H9 (cell line): ENCODE data around the gene DISC1. TPM values are rescaled to one million over a fixed set of nuclear protein-coding genes. Genes with fewer than 3 reads are reported as not detected.

Experiments used
- DNase-seq: peaks from one replicate; pipeline ENCODE4 v3.0.0-alpha.2; 2017
- H2AFZ ChIP-seq: one replicate; pipeline ENCODE4 v1.6.1; 2013; ENCODE audit warnings: mild to moderate bottlenecking, low read length, control low read depth, moderate library complexity
- H2AK5ac ChIP-seq: 2 replicates; pipeline ENCODE4 v1.6.1; 2013; ENCODE audit warnings: low read length, control low read depth, mixed read lengths; ENCODE audit not compliant: insufficient read length
- H2BK120ac ChIP-seq: one replicate; pipeline ENCODE4 v1.6.1; 2013; ENCODE audit warnings: low read depth, mild to moderate bottlenecking, low read length, control low read depth, inconsistent platforms; ENCODE audit not compliant: poor library complexity, severe bottlenecking
- H2BK12ac ChIP-seq: 2 replicates; pipeline ENCODE4 v1.6.1; 2013; ENCODE audit warnings: low read length, control low read depth, mixed read lengths, low read depth; ENCODE audit not compliant: insufficient read length
- H2BK15ac ChIP-seq: 2 replicates; pipeline ENCODE4 v1.6.1; 2013; ENCODE audit warnings: low read depth, low read length, control low read depth
- H2BK20ac ChIP-seq: one replicate; pipeline ENCODE4 v1.6.1; 2013; ENCODE audit warnings: low read depth, mild to moderate bottlenecking, low read length, control low read depth, inconsistent platforms; ENCODE audit not compliant: poor library complexity, severe bottlenecking
- H2BK5ac ChIP-seq: 2 replicates; pipeline ENCODE4 v1.6.1; 2013; ENCODE audit warnings: low read length, control low read depth, mixed read lengths; ENCODE audit not compliant: insufficient read length
- H3K14ac ChIP-seq: 2 replicates; pipeline ENCODE4 v1.6.1; 2013; ENCODE audit warnings: low read length, control low read depth; ENCODE audit not compliant: insufficient read depth
- H3K18ac ChIP-seq: 2 replicates; pipeline ENCODE4 v1.6.1; 2013; ENCODE audit warnings: low read depth, mild to moderate bottlenecking, mixed read lengths, low read length, control low read depth; ENCODE audit not compliant: insufficient read length
- H3K23ac ChIP-seq: 2 replicates; pipeline ENCODE4 v1.6.1; 2013; ENCODE audit warnings: low read length, control low read depth, mixed read lengths, low read depth; ENCODE audit not compliant: insufficient read length
- H3K23me2 ChIP-seq: 2 replicates; pipeline ENCODE4 v1.6.1; 2013; ENCODE audit warnings: low read depth, mild to moderate bottlenecking, mixed read lengths, low read length, control low read depth; ENCODE audit not compliant: insufficient read length, poor library complexity, severe bottlenecking
- H3K27ac ChIP-seq: 2 replicates; pipeline ENCODE4 v1.5.1; 2013; ENCODE audit warnings: low read length, control low read depth, mixed read lengths, low read depth; ENCODE audit not compliant: insufficient read length
- H3K27me3 ChIP-seq: 2 replicates; pipeline ENCODE4 v1.6.1; 2013; ENCODE audit warnings: low read length, control low read depth, inconsistent platforms; ENCODE audit not compliant: insufficient read depth
- H3K4ac ChIP-seq: 2 replicates; pipeline ENCODE4 v1.6.1; 2013; ENCODE audit warnings: low read depth, mild to moderate bottlenecking, control low read depth, inconsistent platforms, low read length, moderate library complexity
- H3K4me1 ChIP-seq: 2 replicates; pipeline ENCODE4 v1.6.1; 2013; ENCODE audit warnings: low read length, control low read depth, inconsistent platforms; ENCODE audit not compliant: insufficient read depth
- H3K4me2 ChIP-seq: 2 replicates; pipeline ENCODE4 v1.6.1; 2013; ENCODE audit warnings: low read length, control low read depth, mixed read lengths; ENCODE audit not compliant: insufficient read length, insufficient read depth
- H3K56ac ChIP-seq: 2 replicates; pipeline ENCODE4 v1.6.1; 2013; ENCODE audit warnings: low read depth, mild to moderate bottlenecking, mixed read lengths, low read length, control low read depth; ENCODE audit not compliant: insufficient read length
- H3K79me1 ChIP-seq: 2 replicates; pipeline ENCODE4 v1.6.1; 2013; ENCODE audit warnings: low read depth, mild to moderate bottlenecking, moderate library complexity, low read length, control low read depth, inconsistent platforms; ENCODE audit not compliant: insufficient read depth, poor library complexity, severe bottlenecking
- H3K79me2 ChIP-seq: 2 replicates; pipeline ENCODE4 v1.6.1; 2013; ENCODE audit warnings: low read length, control low read depth, inconsistent platforms; ENCODE audit not compliant: insufficient read depth
- H3K9ac ChIP-seq: 2 replicates; pipeline ENCODE4 v1.6.1; 2013; ENCODE audit warnings: low read length, control low read depth, mixed read lengths; ENCODE audit not compliant: insufficient read length; ENCODE audit errors: extremely low read depth
- H3K9me3 ChIP-seq: one replicate; pipeline ENCODE4 v1.6.1; 2013; ENCODE audit warnings: low read depth, low read length, inconsistent platforms; ENCODE audit not compliant: control insufficient read depth
- H3T11ph ChIP-seq: one replicate; pipeline ENCODE4 v1.6.1; 2013; ENCODE audit warnings: mild to moderate bottlenecking, low read length, control low read depth, inconsistent platforms
- H4K20me1 ChIP-seq: one replicate; pipeline ENCODE4 v1.6.1; 2013; ENCODE audit not compliant: control insufficient read depth, insufficient read length, insufficient read depth
- H4K5ac ChIP-seq: 2 replicates; pipeline ENCODE4 v1.6.1; 2013; ENCODE audit warnings: low read depth, mild to moderate bottlenecking, mixed read lengths, low read length, control low read depth; ENCODE audit not compliant: insufficient read length
- H4K8ac ChIP-seq: replicated peaks from 2 replicates; pipeline ENCODE4 v1.6.1; 2013; ENCODE audit warnings: low read length, control low read depth, mixed read lengths, low read depth; ENCODE audit not compliant: insufficient read length
- H4K91ac ChIP-seq: 2 replicates; pipeline ENCODE4 v1.6.1; 2013; ENCODE audit warnings: low read depth, mild to moderate bottlenecking, moderate library complexity, mixed read lengths, low read length, control low read depth; ENCODE audit not compliant: insufficient read length
- H3K27ac Mint-ChIP-seq, 3 experiments: 2 replicates in 2 of 3; 3 replicates in 1 of 3; pipeline ENCODE4 v1.8.0; 2020 to 2021; ENCODE audit warnings: mixed read lengths in 3 of 3, mild to moderate bottlenecking in 1 of 3, moderate library complexity in 1 of 3
- H3K27me3 Mint-ChIP-seq: 2 replicates; pipeline ENCODE4 v1.8.0; 2021; ENCODE audit warnings: low read depth, mild to moderate bottlenecking, moderate library complexity, mixed read lengths
- H3K36me3 Mint-ChIP-seq, 3 experiments: 2 replicates in 2 of 3; 3 replicates in 1 of 3; pipeline ENCODE4 v1.8.0; 2020 to 2021; ENCODE audit warnings: low read depth in 3 of 3, mixed read lengths in 3 of 3; ENCODE audit not compliant: insufficient read depth in 1 of 3
- H3K4me1 Mint-ChIP-seq, 2 experiments: 2 replicates each; pipeline ENCODE4 v1.8.0; 2020; ENCODE audit warnings: mixed read lengths in 2 of 2
- H3K4me3 Mint-ChIP-seq, 2 experiments: 2 replicates in 1 of 2; 3 replicates in 1 of 2; pipeline ENCODE4 v1.8.0; 2020 to 2021; ENCODE audit warnings: mild to moderate bottlenecking in 2 of 2, mixed read lengths in 2 of 2, moderate library complexity in 1 of 2
- H3K9me3 Mint-ChIP-seq, 2 experiments: 2 replicates in 1 of 2; 3 replicates in 1 of 2; pipeline ENCODE4 v1.8.0; 2020; ENCODE audit warnings: mild to moderate bottlenecking in 2 of 2, mixed read lengths in 2 of 2, moderate library complexity in 1 of 2
- WGBS: extraction: QIAGEN DNeasy Blood & Tissue Kit; methylation state at CpG from one replicate; pipeline ENCODE4 v1.1.7; 2013; ENCODE audit warnings: missing lambda C conversion rate, low lambda C conversion rate, mixed read lengths; ENCODE audit not compliant: insufficient read length; ENCODE audit errors: extremely low coverage; 5-methylcytosine and 5-hydroxymethylcytosine counted together
- total RNA-seq: library from RNA; stranded (reverse); gene quantifications from 2 replicates; pipeline ENCODE4 v1.2.1, GENCODE V29; 2021
- TF ChIP-seq, protein P1 (sequence below): fragments of 200-600 bp; sonication (generic); conservative IDR thresholded peaks from 3 replicates; pipeline ENCODE4 v1.8.0; 2021; ENCODE audit warnings: antibody characterized with exemption, mild to moderate bottlenecking

Gene DISC1
- total RNA-seq, 1 experiment from 2014 or later, result 2.5 TPM

GRCh38 chr1:231761252-231761651 is 134.7 kb downstream of the DISC1 start:
- WGBS, result no CpG with 5 or more reads among the region's 3 CpGs
- DNase-seq, result no peak
- no peak overlapping the region for H3K9ac ChIP-seq
- H2BK15ac ChIP-seq, result no peak overlapping the region
- no peak overlapping the region for H2BK20ac ChIP-seq
- no peak overlapping the region for H2BK12ac ChIP-seq
- H3K79me2 ChIP-seq, result no peaks in the 10 kb centered on the region
- no peak overlapping the region for H2AK5ac ChIP-seq
- H3K4me1 ChIP-seq, result no peaks in the 10 kb centered on the region
- no peak overlapping the region for H3K27ac ChIP-seq
- H3K23ac ChIP-seq, result no peak overlapping the region
- peaks cover 2% of the 10 kb centered on the region for H3K27me3 Mint-ChIP-seq
- H3K27ac Mint-ChIP-seq, result no peak overlapping the region
- no peak overlapping the region for H4K8ac ChIP-seq
- no peaks in the 10 kb centered on the region for H3K36me3 Mint-ChIP-seq
- H2AFZ ChIP-seq, result no peak overlapping the region
- H4K5ac ChIP-seq, result no peak overlapping the region
- no peak overlapping the region for H2BK120ac ChIP-seq
- H3K4me1 Mint-ChIP-seq, result no peaks in the 10 kb centered on the region
- H3K23me2 ChIP-seq, result no peaks in the 10 kb centered on the region
- H3K4me2 ChIP-seq, result no peak overlapping the region
- no peak overlapping the region for H2BK5ac ChIP-seq
- TF ChIP-seq, protein P1, sequence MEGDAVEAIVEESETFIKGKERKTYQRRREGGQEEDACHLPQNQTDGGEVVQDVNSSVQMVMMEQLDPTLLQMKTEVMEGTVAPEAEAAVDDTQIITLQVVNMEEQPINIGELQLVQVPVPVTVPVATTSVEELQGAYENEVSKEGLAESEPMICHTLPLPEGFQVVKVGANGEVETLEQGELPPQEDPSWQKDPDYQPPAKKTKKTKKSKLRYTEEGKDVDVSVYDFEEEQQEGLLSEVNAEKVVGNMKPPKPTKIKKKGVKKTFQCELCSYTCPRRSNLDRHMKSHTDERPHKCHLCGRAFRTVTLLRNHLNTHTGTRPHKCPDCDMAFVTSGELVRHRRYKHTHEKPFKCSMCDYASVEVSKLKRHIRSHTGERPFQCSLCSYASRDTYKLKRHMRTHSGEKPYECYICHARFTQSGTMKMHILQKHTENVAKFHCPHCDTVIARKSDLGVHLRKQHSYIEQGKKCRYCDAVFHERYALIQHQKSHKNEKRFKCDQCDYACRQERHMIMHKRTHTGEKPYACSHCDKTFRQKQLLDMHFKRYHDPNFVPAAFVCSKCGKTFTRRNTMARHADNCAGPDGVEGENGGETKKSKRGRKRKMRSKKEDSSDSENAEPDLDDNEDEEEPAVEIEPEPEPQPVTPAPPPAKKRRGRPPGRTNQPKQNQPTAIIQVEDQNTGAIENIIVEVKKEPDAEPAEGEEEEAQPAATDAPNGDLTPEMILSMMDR, result no peak
- H3K18ac ChIP-seq, result no peak overlapping the region
- no peaks in the 10 kb centered on the region for H3K9me3 Mint-ChIP-seq
- H3K14ac ChIP-seq, result no peak overlapping the region
- H3K4me3 Mint-ChIP-seq, result no peak overlapping the region
- H3K4ac ChIP-seq, result no peak overlapping the region
- H3T11ph ChIP-seq, result no peak overlapping the region
- H4K20me1 ChIP-seq, result no peaks in the 10 kb centered on the region
- no peak overlapping the region for H3K56ac ChIP-seq
- H4K91ac ChIP-seq, result no peak overlapping the region
- no peaks in the 10 kb centered on the region for H3K9me3 ChIP-seq
- H3K27me3 ChIP-seq, result no peaks in the 10 kb centered on the region
- no peaks in the 10 kb centered on the region for H3K79me1 ChIP-seq
